ENCODE data around the gene YY1.

- TF ChIP-seq POLR2A (IDR thresholded peaks at IDR 0.05; ENCODE audit: control extremely low read depth in 1 of 2, low read depth in 2 of 2, low read length in 2 of 2) (no peak), CTCF (IDR thresholded peaks at IDR 0.05; ENCODE audit: control extremely low read depth in 1 of 3, insufficient read depth in 1 of 3, low read depth in 1 of 3, low read length in 3 of 3) (no peak), SIN3A (conservative IDR thresholded peaks at IDR 0.05 in 1 of 2, IDR thresholded peaks at IDR 0.05 in 1 of 2; ENCODE audit: low read depth in 1 of 2, low read length in 2 of 2) (no peak), ATF3 (IDR thresholded peaks at IDR 0.05; ENCODE audit: insufficient read depth, low read depth, low read length) (no peak), BACH1 (IDR thresholded peaks at IDR 0.05; ENCODE audit: low read length) (no peak), TAF1 (IDR thresholded peaks at IDR 0.05; ENCODE audit: low read depth, low read length) (no peak), CREB1 (IDR thresholded peaks at IDR 0.05) (0 out of 2 replicates have a peak, but pooled peaks have one; percentile 35), ATF2 (IDR thresholded peaks at IDR 0.05; ENCODE audit: low read length) (no peak), EZH2 (IDR thresholded peaks at IDR 0.05; ENCODE audit: low read depth, low read length, severe bottlenecking) (no peak), POLR2AphosphoS5 (IDR thresholded peaks at IDR 0.05; ENCODE audit: low read depth, low read length) (no peak), SP1 (IDR thresholded peaks at IDR 0.05; ENCODE audit: low read depth, low read length) (no peak), KDM5A (IDR thresholded peaks at IDR 0.05; ENCODE audit: low read length) (no peak)
These were observed 24.2 kb upstream of the YY1 start for GRCh38 chr14:100214770-100215083.
